ENCODE data around the gene SMCHD1.
"Not testable (repeated sequence)": the region's sequence is repeated elsewhere in the genome, so short reads cannot be mapped to it uniquely, and the experiment has no call there.

SMCHD1 gene

DNA sequence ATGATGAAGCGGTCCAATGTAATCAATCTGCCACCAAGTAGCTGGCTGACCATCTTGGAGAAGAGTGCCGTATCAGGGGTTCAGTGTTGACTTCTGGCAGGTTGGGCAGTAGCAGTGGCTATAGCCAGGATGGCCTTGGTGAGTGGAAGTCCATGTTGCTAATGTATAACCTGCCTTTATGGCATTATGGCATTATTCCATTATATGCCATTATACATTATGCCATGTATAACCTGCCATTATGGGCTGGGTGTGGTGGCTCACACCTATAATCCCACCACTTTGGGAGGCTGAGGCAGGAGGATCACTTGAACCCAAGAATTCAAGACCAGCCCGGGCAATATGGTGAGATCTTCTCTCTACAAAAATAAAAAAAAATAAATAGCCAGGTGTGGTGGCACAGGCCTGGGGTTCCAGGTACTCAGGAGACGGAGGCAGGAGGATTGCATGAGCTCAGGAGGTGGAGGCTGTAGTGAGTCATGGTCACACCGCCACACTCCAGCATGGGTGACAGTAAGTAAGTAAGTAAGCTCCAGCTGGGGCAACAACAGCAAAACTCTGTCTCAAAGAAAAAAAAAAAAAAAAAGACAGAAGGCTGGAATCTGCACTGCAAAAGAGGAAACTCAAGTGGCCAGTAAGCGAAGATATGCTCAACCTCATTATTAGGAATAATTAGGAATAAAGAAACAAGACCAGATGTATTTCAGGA, 166.8 kb downstream of the SMCHD1 start:
- no peak for DNase-seq

DNA sequence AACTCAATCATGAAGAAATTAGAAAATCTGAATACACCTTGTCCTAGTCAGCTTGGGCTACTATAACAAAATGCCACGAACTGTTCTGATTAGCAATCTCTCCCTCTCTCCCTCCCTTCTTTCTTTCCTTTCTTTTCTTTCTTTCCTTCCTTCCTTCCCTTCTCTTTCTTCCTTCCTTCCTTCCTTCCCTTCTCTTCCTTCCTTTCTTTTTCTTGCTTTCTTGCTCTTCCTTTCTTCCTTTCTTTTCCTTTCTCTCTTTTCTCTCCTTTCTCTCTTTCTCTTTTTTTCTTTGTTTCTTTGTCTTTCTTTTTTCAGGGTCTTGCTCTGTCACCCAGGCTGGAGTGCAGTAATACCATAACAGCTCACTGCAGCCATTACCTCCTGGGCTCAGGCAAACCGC, 167.7 kb downstream of the SMCHD1 start:
- no peak for DNase-seq

DNA sequence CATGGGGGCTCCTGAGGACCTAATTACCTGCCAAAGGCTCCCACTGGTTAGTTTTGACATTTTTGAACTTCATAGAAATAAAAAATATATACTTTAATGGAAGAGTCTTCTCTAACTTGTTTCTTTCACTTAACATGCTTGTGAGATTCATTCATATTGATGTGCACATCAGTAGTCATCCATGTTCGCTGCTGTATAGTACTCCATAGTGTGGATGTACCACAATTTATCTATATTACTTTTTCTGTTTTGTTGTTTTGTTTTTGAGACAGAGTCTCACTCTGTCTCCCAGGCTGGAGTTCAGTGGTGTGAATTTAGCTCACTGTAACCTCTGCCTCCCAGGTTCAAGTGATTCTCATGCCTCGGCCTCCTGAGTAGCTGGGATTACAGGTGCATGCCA, 168.4 kb downstream of the SMCHD1 start:
- no peak for DNase-seq

DNA sequence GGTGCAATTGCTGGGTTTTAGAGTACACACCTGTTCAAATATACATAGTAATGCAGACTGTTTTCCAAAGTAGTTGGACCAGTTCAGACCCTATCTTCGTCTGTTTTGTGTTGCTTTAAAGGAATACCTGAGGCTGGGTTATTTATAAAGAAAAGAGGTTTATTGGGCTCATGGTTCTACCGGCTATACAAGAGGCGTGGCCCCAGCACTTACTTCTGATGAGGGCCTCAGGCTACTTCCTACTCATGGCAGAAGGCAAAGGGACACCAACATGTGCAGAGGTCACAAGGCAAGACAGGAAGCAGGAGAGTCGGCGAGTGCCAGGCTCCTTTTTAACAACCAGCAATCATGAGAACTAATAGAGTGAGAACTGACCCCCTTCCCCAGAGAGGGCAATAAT, 169.3 kb downstream of the SMCHD1 start:
- DNase-seq: no peak

GRCh38 chr18:2825613-2826175, 170.2 kb downstream of the SMCHD1 start:
- DNase-seq: no peak

DNA sequence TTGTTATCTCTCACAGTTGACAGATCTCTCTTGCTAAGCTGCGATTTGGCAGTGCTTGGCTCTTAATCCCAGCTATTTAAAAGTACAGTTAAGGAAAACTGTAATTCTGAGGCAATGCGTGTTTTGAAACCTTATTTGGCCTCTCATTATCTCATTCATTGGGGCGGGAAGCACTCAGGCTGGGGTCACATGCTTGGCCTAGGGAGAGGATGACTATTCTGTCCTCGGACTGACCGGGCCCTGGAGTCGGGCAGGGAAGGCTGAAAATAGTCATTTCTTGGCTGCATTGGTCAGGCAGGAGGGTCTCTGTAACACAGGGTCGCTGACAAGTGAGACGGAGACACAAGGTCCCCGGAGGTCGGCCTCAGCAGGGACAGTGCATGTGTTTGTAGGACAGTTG, 171.1 kb downstream of the SMCHD1 start:
- no peak for DNase-seq

DNA sequence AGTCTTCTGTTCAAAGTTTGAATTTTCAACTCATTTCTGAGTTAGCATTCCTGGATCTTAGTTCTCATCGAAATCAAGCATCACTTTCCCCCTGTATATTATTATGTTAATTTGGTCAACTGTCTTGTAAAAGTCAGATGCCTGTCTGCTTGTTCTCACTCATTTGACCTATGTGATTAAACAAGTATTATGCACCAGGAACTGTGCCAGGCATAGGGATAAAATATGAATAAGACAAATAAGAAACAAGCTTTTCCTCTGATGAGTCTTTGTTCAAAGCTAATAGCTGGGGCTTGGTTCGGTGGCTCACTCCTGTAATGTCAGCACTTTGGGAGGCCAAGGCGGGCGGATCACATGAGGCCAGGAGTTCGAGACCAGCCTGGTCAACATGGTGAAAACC, 171.5 kb downstream of the SMCHD1 start:
- DNase-seq: no peak

DNA sequence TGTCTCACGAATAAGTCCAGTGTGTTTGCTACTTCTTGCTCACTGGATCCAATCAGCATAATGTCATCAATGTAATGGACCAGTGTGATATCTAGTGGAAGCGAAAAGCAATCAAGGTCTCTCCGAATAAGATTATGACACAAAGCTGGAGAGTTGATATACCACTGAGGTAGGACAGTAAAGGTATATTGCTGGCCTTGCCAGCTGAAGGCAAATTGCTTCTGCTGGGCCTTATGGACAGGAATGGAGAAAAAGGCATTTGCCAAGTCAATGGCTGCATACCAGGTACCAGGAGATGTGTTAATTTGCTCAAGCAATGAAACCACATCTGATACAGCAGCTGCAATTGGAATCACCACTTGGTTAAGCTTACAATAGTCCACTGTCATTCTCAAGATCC, 180.6 kb downstream of the SMCHD1 start:
- DNase-seq: not testable (repeated sequence)

GRCh38 chr18:2837290-2837689, 181.8 kb downstream of the SMCHD1 start:
- DNase-seq: not testable (repeated sequence)

DNA sequence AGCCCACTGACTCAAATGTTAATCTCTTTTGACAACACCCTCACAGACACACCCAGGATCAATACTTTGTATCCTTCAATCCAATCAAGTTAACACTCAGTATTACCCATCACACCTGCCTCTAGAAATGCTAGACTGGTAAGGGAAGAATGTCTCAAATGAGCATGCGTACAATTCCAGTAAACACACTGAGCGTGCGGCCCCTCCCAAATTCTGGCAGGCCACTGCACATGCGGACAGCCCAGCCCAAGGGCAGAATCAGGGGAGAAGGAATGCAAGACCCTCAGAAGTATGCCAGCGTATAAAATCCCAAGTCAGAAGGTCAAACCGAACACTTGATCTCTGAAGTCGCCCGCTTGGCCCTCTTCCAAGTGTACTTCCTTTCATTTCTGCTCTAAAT, 183.7 kb downstream of the SMCHD1 start:
- no peak for DNase-seq

DNA sequence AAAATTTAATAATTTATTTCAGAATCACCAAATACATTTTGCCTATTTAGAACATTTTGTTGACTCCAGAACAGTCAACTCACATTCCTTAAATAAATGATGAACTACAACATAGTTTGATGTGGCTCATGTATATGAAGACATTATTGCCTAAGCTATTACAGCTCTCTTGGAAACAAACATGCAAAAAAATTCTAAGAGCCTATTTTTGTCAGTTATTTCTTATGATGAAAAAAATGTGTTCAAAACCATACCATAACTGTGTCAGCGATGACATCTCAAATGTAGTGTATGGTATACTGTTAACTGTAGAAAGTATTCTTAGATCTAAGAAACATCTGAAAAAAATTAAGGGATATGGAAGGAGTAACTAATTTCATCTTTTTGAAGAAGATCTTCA, 185.0 kb downstream of the SMCHD1 start:
- DNase-seq: no peak

DNA sequence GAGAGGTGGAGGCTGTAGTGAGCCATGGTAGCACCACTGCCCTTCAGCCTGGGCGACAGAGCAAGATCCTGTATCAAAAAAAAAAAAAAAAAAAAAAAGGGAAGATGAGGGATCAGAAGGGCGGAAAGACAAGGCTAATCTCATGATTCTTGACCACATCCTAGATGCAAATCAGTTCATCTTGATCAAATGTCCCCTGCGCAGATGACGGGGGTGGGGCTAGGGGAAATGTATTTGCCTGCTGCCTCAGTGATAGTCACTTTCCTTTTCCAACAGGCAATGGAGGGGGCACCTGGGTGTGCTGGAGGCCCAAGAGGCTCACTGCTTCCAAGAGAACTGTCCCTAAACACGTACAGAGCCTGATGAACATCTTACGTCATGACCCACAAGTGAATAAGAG, 187.6 kb downstream of the SMCHD1 start:
- DNase-seq: no peak

- no peak for DNase-seq
Measured at GRCh38 chr18:2845172-2845571, 189.6 kb downstream of the SMCHD1 start.

DNA sequence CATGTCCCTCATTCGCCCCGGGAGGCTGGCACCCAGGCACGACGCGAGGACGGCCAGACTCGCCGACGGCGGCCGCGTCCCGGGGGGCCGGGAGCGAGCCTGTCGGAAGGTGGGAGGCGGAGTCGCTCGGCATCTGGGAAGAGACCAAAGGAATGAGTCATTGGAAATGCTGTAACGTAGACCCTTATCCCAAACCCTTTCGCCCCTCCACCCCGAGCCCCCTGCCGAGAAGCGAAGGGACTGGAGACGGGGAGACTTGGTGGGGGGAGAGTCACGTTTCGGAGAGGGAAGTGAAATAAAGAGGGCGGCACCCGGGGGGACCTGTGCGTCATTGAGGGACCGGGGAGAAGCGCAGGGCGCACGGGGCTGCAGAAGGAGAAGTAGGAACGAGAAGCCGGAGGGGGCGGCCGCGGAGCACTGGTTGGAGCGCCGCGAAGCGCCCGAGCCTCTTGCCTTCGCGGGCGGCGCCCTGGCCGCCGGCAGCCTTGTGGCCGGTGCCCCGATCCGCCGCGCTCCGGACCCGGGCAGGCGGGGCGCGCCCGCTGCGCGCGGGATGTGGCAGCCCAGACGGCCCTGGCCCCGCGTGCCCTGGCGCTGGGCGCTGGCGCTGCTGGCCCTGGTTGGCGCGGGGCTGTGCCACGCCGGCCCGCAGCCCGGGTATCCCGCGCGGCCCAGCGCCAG, 191.2 kb downstream of the SMCHD1 start, which contains the start of gene EMILIN2:
EMILIN2 (plus strand) TSS at position 371 of the 681 bp plus-strand sequence; CDS start at position 554, 183 bp downstream.
- no peak for DNase-seq

GRCh38 chr18:2847317-2848246, 192.1 kb downstream of the SMCHD1 start:
- DNase-seq: no peak

GRCh38 chr18:2848247-2849246, 193.0 kb downstream of the SMCHD1 start:
- no peak for DNase-seq

DNA sequence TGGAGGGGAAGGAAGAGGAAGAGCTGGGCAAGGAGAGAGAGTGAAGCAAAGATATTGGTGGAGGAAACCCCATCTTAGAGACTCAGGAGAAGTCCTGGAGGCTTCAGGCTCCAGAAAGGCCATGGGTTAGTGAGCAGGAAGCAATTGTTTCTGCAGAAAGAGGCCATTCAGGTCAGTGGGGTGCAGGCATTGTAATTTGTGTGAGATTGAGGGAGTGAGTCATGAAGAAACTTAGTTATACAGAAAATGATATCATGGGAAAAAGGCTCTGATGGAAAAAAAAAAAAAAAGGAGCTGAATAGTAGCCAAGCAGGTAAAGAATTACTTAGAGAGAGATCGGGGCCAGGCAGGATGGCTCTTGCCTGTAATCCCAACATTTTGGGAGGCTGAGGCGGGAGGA, 195.3 kb downstream of the SMCHD1 start:
- no peak for DNase-seq

- DNase-seq: no peak
Measured at GRCh38 chr18:2851771-2852170, 196.2 kb downstream of the SMCHD1 start.

GRCh38 chr18:2852460-2852859, 196.9 kb downstream of the SMCHD1 start:
- DNase-seq: not testable (repeated sequence)

GRCh38 chr18:2853173-2853925, 197.8 kb downstream of the SMCHD1 start:
- no peak for DNase-seq

All from SHP77 (cell line).